Neural progenitor cell (in vitro differentiated cells): Measurements from ENCODE around the gene MOV10L1.

Experiments
- EZH2 ChIP-seq: fragments of 200-600 bp; sonication (generic); IDR thresholded peaks from 2 replicates; pipeline ENCODE4 v1.6.1; 2017; ENCODE audit warnings: antibody characterized with exemption, mild to moderate bottlenecking, moderate library complexity
- EZH2phosphoT487 ChIP-seq: fragments of 200-600 bp; sonication (generic); IDR thresholded peaks from 2 replicates; pipeline ENCODE4 v1.6.1; 2017; ENCODE audit warnings: antibody characterized with exemption
- TF ChIP-seq, protein P1 (sequence below): fragments of 200-600 bp; sonication (generic); IDR thresholded peaks from 2 replicates; pipeline ENCODE4 v1.5.1; 2017; ENCODE audit warnings: antibody characterized with exemption, mild to moderate bottlenecking

DNA sequence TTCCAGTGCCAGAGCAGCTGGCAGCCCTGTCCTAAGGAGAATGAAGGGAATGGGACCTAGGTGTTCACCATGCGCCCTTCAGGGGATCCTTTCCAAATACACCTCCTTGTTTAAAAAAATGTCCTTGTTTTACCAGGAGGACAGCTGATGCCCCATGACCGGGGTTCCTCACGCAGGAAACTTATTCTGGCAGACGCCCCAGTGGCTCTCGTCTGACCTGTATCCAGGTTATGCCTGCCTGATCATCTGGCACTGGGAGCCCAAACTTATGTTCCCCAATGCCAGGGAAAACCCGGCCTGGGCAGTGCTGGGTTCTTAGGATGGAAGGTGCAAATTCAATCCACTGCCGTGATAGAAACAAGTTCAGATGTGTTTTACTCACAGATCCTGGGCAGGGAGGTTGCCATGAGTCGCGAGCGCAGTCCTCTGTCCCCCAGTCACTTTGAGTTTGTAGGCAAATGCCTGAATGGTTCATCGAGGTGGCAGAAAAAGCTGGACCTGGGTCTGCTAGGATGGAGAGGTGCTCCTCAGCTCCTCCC is 31.5 kb downstream of the MOV10L1 start:
- TF ChIP-seq, protein P1, sequence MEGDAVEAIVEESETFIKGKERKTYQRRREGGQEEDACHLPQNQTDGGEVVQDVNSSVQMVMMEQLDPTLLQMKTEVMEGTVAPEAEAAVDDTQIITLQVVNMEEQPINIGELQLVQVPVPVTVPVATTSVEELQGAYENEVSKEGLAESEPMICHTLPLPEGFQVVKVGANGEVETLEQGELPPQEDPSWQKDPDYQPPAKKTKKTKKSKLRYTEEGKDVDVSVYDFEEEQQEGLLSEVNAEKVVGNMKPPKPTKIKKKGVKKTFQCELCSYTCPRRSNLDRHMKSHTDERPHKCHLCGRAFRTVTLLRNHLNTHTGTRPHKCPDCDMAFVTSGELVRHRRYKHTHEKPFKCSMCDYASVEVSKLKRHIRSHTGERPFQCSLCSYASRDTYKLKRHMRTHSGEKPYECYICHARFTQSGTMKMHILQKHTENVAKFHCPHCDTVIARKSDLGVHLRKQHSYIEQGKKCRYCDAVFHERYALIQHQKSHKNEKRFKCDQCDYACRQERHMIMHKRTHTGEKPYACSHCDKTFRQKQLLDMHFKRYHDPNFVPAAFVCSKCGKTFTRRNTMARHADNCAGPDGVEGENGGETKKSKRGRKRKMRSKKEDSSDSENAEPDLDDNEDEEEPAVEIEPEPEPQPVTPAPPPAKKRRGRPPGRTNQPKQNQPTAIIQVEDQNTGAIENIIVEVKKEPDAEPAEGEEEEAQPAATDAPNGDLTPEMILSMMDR, result no peak
- TF ChIP-seq EZH2 (no peak), EZH2phosphoT487 (no peak)
